HepG2 (cell line): ENCODE measurements around the gene TOMM20. TPM values are rescaled to one million over a fixed set of nuclear protein-coding genes. Genes with fewer than 3 reads are reported as not detected.

Experiments used
- CTCF ChIP-seq: sonication (generic); formaldehyde crosslinking; IDR thresholded peaks from 2 replicates; pipeline ENCODE4 v1.5.0; 2020; ENCODE audit warnings: mild to moderate bottlenecking, missing genetic modification reagents, moderate library complexity
- HNF4G ChIP-seq, 2 experiments: sonication (generic) in 1 of 2; formaldehyde crosslinking in 1 of 2; IDR thresholded peaks; 2 replicates each; pipeline versions ENCODE4 v1.4.0 to v1.6.1; 2011 to 2020; ENCODE audit warnings: borderline replicate concordance in 2 of 2, low read depth in 2 of 2, mild to moderate bottlenecking in 2 of 2, low read length in 1 of 2, missing genetic modification reagents in 1 of 2, moderate library complexity in 1 of 2
- MAZ ChIP-seq, 2 experiments: sonication (generic) in 1 of 2; formaldehyde crosslinking in 1 of 2; IDR thresholded peaks; 2 replicates each; pipeline versions ENCODE4 v1.5.0 to v1.6.1; 2012 to 2020; ENCODE audit warnings: low read depth in 2 of 2, mild to moderate bottlenecking in 2 of 2, borderline replicate concordance in 1 of 2, improper control_type of control experiment in 1 of 2, low read length in 1 of 2, missing genetic modification reagents in 1 of 2, moderate library complexity in 1 of 2
- MIER3 ChIP-seq: IDR thresholded peaks from 2 replicates; pipeline ENCODE4 v1.6.1; 2016; ENCODE audit warnings: missing compliant biosample characterization, borderline replicate concordance
- SRF ChIP-seq: IDR thresholded peaks from 2 replicates; pipeline ENCODE4 v1.6.1; 2011; ENCODE audit warnings: mild to moderate bottlenecking, low read depth, low read length, moderate library complexity
- TFE3 ChIP-seq: IDR thresholded peaks from 2 replicates; pipeline ENCODE4 v1.6.1; 2016
- ZBTB33 ChIP-seq: sonication (generic); formaldehyde crosslinking; IDR thresholded peaks from 2 replicates; pipeline ENCODE4 v1.4.0; 2020; ENCODE audit warnings: missing genetic modification reagents
- ZFP62 ChIP-seq: sonication (generic); formaldehyde crosslinking; IDR thresholded peaks from 2 replicates; pipeline ENCODE4 v1.4.0; 2020; ENCODE audit warnings: missing genetic modification reagents
- ZKSCAN5 ChIP-seq: sonication (generic); formaldehyde crosslinking; IDR thresholded peaks from 2 replicates; pipeline ENCODE4 v1.5.1; 2020; ENCODE audit warnings: mild to moderate bottlenecking, missing genetic modification reagents
- ZNF496 ChIP-seq: sonication (generic); formaldehyde crosslinking; IDR thresholded peaks from 2 replicates; pipeline ENCODE4 v1.8.1; 2023; ENCODE audit warnings: mild to moderate bottlenecking, moderate library complexity, missing genetic modification reagents; ENCODE audit not compliant: insufficient replicate concordance
- ZNF674 ChIP-seq: sonication (generic); formaldehyde crosslinking; IDR thresholded peaks from 2 replicates; pipeline ENCODE4 v1.5.0; 2020; ENCODE audit warnings: low read depth, mild to moderate bottlenecking, missing genetic modification reagents
- ZNF746 ChIP-seq: sonication (generic); formaldehyde crosslinking; IDR thresholded peaks from 2 replicates; pipeline ENCODE4 v1.8.0; 2022; ENCODE audit warnings: mild to moderate bottlenecking, missing genetic modification reagents
- polyA plus RNA-seq, 8 experiments: library from polyadenylated mRNA; depleted of rRNA in 3 of 8; stranded (reverse) in 7 of 8; unstranded in 1 of 8; fragments of >200 nt; fragmentation: Illumina TruSeq in 4 of 8; extraction: Trizol in 4 of 8; gene quantifications; 2 replicates each; pipeline versions ENCODE4 v1.2.1 to v1.2.3, GENCODE V29; 2011 to 2016; ENCODE audit warnings: low read depth in 4 of 8, missing spikeins in 1 of 8, mixed read lengths in 1 of 8; ENCODE audit not compliant: insufficient read depth in 1 of 8
- total RNA-seq, 5 experiments: library from RNA; depleted of rRNA; stranded (reverse); fragments of >200 nt; fragmentation: Illumina TruSeq; extraction: Trizol; gene quantifications; 2 replicates each; pipeline ENCODE4 v1.2.3, GENCODE V29; 2016; ENCODE audit warnings: low read depth in 1 of 5
- TF ChIP-seq, protein P1 (sequence below): sonication (generic); formaldehyde crosslinking; IDR thresholded peaks from one replicate; pipeline ENCODE4 v1.5.1; 2020; ENCODE audit warnings: mild to moderate bottlenecking, missing genetic modification reagents; ENCODE audit errors: not compliant biosample characterization

Gene TOMM20
- total and polyA plus RNA-seq, 2 of the 13 experiments (the other 11 are each of a cell fraction or from before 2014, with no cell fraction given): 153 to 376 TPM

- TF ChIP-seq HNF4G (IDR thresholded peaks at IDR 0.05; ENCODE audit: borderline replicate concordance, low read depth, low read length): no peak
- TF ChIP-seq HNF4G (CRISPR knock-in tag; IDR thresholded peaks at IDR 0.05; ENCODE audit: borderline replicate concordance, low read depth): no peak; the same call in 1 of the 2 replicates
- no peak for TF ChIP-seq ZNF674 (CRISPR knock-in tag)
- no peak for TF ChIP-seq SRF
- TF ChIP-seq CTCF (CRISPR knock-in tag): no peak
- TF ChIP-seq ZNF746 (CRISPR knock-in tag): no peak
- TF ChIP-seq ZBTB33 (CRISPR knock-in tag): no peak
- no peak for TF ChIP-seq ZNF496 (CRISPR knock-in tag)
- TF ChIP-seq ZFP62 (CRISPR knock-in tag): no peak
- TF ChIP-seq ZKSCAN5: no peak
- TF ChIP-seq MAZ (IDR thresholded peaks at IDR 0.05; ENCODE audit: borderline replicate concordance, low read depth, low read length): no peak
- TF ChIP-seq MAZ (CRISPR knock-in tag; IDR thresholded peaks at IDR 0.05; ENCODE audit: low read depth): no peak
- TF ChIP-seq MIER3 (CRISPR knock-in tag): peak; percentile 32; the same call in 1 of the 2 replicates
- TF ChIP-seq TFE3 (CRISPR knock-in tag): peak; percentile 68
- TF ChIP-seq, protein P1, sequence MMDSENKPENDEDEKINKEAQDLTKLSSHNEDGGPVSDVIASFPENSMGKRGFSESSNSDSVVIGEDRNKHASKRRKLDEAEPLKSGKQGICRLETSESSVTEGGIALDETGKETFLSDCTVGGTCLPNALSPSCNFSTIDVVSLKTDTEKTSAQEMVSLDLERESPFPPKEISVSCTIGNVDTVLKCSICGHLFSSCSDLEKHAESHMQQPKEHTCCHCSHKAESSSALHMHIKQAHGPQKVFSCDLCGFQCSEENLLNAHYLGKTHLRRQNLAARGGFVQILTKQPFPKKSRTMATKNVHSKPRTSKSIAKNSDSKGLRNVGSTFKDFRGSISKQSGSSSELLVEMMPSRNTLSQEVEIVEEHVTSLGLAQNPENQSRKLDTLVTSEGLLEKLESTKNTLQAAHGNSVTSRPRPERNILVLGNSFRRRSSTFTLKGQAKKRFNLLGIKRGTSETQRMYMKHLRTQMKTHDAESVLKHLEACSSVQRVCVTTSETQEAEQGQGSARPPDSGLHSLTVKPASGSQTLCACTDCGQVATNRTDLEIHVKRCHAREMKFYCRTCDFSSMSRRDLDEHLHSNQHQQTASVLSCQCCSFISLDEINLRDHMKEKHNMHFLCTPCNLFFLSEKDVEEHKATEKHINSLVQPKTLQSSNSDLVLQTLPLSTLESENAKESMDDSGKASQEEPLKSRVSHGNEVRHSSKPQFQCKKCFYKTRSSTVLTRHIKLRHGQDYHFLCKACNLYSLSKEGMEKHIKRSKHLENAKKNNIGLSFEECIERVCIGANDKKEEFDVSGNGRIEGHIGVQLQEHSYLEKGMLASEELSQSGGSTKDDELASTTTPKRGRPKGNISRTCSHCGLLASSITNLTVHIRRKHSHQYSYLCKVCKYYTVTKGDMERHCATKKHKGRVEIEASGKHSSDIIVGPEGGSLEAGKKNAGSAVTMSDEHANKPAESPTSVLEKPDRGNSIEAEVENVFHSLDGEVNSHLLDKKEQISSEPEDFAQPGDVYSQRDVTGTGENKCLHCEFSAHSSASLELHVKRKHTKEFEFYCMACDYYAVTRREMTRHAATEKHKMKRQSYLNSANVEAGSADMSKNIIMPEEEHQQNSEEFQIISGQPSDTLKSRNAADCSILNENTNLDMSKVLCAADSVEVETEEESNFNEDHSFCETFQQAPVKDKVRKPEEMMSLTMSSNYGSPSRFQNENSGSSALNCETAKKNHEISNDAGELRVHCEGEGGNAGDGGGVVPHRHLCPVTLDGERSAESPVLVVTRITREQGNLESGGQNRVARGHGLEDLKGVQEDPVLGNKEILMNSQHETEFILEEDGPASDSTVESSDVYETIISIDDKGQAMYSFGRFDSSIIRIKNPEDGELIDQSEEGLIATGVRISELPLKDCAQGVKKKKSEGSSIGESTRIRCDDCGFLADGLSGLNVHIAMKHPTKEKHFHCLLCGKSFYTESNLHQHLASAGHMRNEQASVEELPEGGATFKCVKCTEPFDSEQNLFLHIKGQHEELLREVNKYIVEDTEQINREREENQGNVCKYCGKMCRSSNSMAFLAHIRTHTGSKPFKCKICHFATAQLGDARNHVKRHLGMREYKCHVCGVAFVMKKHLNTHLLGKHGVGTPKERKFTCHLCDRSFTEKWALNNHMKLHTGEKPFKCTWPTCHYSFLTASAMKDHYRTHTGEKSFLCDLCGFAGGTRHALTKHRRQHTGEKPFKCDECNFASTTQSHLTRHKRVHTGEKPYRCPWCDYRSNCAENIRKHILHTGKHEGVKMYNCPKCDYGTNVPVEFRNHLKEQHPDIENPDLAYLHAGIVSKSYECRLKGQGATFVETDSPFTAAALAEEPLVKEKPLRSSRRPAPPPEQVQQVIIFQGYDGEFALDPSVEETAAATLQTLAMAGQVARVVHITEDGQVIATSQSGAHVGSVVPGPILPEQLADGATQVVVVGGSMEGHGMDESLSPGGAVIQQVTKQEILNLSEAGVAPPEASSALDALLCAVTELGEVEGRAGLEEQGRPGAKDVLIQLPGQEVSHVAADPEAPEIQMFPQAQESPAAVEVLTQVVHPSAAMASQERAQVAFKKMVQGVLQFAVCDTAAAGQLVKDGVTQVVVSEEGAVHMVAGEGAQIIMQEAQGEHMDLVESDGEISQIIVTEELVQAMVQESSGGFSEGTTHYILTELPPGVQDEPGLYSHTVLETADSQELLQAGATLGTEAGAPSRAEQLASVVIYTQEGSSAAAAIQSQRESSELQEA (CRISPR knock-in tag): no peak
Observed at GRCh38 chr1:235075048-235075776, 53.4 kb downstream of the TOMM20 start (continued).
